Activated CD8-positive, alpha-beta memory T cell treated with anti-CD3 and anti-CD28 coated beads for 48 hours (primary cell): ENCODE results near the gene HTRA2.

ENCODE experiments used
- DNase-seq, 3 experiments: peaks; one replicate each; pipeline ENCODE4 v3.0.0-alpha.2; 2020; ENCODE audit warnings: low read depth in 2 of 3, low spot score in 2 of 3

The HTRA2 gene

DNA sequence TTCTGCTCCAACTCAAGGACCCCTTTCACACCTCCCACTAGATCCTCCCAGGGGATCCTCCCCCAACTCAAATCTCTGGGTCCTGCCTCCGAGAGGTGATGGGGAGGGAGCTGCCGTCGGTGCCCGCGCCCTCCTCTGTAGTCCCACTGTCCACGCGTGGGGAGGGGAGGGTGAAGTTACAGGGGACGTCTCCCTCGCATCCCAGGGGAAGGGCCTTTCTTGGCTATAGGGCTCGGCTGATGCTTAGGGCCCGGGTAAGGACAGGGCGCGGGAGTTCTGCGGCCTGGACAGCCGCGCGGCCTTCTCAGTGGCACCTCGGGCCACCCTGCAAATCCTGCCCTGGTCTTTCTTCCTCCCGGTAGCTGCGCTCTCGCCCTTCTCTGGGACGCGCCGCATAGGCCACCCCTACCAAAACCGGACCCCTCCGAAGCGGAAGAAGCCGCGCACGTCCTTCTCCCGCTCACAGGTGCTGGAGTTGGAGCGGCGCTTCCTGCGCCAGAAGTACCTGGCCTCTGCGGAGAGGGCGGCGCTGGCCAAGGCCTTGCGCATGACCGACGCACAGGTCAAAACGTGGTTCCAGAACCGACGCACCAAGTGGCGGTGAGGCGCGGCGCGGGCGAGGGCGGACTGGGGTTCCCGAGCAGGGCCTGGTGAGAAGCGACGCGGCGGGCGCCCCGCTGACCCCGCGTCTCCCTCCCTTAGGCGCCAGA, 14.3 kb upstream of the HTRA2 start:
- no peak for DNase-seq

DNA sequence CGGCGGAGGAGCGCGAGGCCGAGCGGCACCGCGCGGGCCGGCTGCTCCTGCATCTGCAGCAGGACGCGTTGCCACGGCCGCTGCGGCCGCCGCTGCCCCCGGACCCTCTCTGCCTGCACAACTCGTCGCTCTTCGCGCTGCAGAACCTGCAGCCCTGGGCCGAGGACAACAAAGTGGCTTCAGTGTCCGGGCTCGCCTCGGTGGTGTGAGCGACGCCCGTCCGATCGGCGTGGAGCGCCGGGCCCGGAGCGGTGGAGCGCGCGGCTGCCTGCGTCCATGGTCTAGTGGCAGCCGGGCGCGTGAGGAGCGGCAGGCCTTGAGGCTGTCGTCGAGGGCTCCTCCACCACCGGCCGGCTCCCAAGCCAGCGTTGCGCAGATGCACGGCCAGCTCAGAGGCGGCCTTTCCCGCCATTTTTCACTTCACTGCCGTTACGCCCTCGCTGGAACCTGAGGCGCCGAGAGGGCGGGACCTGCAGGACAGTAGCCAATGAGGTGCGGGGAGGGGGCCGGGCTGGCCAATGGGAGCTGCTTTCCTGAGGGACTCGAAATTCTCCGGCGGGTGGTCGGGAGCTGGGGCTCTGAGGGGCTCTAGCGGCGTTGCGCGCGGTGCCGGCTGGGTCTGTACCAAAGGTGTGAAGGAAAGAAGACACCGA, 13.6 kb upstream of the HTRA2 start:
- no peak for DNase-seq

DNA sequence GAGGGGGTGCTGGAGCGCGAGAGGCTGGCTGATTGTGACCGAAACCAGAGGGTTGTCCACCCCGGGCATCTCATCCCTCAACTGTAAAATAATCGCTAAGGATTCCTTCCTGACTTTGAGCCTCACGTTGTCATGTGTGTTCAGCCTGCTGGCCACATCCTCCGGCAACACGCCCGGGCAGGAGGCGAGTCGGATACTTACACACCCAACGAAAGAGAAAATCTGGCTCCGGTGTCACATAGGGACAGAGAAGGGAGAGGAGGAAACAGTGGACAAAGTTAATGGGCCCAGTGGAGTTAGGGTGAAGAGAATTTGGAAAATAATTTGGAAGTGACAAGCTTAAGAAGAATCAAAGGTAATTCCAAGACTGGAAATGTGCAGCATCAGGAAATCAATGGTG, 13.1 kb upstream of the HTRA2 start:
- no peak for DNase-seq

DNA sequence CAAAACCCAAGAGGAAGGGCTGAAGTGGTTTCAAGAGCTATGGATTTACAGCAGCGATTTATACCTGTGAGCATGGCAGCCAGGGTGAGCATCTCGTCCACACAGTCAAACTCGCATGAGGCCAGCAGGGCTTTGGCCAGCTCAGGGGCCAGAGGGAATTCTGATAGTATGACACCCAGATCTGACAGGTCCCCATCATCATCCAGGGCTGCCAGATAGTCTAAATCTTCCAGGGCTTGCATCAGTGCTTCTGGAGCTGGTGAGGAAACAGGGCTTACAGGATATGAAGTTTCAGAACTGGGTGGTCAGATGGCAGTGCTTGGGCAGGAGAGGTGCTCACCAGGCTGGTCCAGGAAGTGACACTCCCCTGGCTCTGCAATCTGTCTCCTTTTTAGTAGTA, 7.2 kb upstream of the HTRA2 start:
- DNase-seq, result no peak

DNA sequence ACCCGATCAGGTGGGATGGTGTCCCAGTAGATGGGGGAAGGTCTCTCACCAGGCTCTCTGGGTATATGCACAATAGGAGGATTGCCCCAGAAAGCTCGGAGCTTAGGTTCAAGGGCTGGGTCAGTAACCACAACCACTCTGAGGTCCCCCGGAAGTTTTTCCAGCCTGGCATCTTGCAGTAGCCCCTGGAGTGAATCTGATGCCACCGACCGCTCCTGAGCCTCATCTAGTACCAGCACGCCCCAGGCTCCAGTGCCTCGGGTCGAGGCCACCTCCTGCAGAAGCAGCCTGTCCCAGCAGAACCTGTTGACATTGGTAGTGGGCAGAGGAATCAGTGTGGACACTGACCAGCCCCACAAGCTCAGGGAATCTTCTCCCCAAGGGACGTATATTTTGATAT, 5.7 kb upstream of the HTRA2 start:
- no peak for DNase-seq

DNA sequence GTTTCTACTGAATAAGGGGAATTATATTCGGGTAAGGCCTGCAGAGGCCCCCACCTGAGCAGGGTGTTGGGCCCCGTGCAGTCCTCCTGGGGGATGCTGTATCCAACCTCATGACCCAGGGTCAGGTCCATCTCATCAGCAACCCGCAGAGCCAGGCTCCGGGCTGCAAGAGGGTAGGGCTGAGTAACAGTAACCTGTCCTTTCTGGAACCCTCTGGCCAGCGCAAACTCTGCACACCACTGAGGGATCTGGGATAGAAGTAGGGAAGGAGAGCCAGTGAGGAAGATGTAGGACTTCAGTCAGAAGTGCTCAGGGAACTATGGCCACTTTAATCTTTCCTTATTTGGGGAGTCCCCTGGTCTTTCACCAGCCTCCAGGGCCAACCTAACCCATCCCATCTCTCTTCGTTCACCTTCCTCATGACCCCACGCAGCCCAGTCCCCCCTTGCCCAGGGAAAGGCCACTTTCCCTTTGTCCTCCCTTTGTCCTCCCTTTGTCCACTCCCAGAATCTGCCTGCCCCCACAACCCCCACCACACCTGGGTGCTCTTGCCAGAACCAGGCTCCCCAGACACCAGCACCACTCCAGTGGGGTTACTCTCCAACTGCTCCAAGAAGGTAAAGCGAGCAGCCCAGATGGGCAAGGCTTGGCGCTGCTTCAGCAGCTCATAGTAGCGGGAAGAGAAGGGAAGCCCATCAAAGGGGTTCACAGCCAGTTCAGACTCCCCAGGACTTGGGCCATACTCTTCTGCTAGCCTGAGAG, 4.6 kb upstream of the HTRA2 start:
- no peak for DNase-seq

DNA sequence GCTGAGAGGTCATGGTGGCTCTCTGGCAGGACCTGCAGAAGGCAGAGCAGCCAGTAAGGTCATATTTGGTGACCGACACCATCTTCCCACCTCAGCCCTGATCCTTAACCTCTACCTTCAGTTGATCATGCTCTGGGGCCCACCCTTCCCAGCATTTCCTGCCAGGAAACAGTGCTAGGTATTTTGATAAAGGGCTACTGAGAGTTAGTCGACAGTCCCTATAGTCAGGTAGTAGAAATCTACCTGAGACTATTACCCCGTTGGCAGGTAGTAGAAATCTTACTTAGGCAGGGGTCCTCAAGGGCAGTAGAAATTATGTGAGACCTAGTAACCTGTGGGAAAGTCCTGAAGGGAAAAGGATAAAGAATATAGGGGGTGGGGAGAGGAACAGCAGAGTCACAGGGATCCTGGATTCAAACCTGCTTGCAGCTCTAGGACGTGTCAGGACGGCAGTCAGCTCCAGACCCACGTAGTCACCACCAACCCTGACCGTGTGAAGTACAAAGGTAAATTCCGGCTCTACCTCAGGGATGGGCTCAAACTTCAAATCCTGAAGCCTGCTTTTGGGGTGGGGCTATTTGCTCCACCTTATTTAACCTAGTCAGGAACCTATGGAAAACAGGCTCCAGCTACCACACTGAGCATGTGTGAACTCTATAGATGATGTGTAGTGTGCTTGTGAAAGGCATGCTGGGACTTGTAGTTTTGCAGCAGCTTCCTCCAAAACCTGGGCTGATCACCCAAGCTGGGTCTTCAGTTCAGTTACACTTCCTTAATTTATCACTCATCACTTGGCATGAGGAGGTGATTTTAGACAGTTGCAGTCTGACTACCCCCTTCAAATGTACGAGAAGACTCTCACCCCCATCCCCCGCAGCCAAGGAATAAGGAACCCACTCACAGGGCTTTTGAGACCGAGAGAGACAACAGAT, 3.8 kb upstream of the HTRA2 start, which contains the start of gene DQX1:
Gene DQX1, minus strand, starts transcription at position 515 of the 932 bp plus-strand sequence. Its CDS starts 502 bp downstream, at position 13.
- no peak for DNase-seq

DNA sequence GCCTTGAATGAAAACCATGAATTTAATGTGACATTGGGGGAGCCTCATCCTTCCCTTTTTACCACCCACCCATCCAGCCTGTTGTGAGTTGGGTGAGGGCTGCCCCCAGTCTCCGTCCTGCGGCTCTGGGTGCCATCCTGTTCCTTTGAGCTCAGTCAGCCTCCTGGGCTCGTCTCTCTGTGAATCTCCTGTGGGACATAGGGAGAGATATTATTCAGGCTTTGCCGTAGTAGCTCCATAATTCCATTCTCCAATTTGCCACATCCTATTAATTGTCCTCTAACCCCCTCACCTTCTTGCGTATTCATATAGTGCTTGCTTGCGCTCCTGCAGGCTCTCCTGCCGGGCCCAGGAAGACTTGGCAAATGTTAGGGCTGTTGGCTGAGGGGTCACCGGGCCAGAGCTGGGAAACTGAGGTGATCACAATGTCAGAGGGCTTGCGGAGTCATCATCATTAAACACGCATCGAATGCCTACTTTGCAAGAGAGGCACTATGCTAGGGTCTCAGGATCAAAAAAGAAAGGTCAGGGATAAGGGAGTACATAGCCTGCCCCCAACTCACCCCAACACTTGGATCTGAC, 3.0 kb upstream of the HTRA2 start:
- no peak for DNase-seq

DNA sequence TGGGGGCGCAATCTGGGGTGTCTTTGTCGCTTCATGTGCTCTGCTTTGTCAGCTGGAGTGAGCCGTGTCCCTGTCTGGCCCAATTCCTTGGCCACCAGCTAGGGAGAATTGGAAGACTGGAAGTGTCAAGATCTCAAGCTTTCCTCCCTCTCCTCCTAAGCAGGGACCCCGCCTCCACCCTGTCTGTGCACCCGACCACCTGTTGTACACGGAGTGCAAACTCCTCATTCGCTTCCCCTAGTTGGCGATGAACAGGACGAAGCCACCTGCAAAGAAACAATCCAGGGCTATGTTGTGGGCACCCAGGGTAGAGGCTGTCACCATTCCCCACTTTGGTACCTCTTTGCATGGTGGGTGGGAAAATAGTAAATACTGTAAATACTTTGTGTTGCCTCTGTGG, 2.0 kb upstream of the HTRA2 start:
- no peak for DNase-seq

DNA sequence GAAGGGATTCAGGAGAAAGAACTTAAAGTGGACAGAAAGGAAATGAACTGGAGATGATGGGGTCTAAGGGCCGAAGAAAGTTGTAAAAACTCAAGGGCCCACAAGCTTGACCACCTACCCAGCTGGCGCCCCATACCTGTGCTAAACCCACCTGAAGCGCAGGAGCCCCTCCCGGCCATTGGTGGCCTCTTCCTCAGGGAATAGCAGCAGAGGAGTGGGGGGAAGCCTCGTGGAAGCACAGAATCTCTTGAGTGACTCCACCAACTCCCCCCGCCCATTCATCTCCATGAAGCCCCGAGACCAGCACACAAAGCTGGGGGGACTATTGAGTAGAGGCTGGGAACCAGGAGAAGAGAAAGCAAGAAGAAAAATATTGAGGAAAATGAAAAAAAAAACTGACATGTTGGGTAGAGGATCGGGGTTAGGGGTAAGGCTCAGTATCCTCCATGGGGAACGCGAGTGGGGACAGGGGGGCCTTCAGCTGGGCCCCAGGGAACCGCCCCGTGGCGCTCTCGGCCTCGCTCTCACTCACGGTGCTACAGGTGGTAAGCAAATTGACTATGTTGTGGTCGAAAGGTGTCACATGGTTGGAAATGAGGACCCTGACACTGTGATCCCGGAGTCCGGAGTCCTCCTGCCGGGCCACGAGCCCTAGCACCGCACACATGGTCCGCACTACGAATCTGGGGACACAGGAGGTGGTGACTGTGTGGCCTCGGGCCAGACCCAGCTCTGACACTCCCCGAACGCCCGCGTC, 955 bp upstream of the HTRA2 start:
- DNase-seq, result no peak

DNA sequence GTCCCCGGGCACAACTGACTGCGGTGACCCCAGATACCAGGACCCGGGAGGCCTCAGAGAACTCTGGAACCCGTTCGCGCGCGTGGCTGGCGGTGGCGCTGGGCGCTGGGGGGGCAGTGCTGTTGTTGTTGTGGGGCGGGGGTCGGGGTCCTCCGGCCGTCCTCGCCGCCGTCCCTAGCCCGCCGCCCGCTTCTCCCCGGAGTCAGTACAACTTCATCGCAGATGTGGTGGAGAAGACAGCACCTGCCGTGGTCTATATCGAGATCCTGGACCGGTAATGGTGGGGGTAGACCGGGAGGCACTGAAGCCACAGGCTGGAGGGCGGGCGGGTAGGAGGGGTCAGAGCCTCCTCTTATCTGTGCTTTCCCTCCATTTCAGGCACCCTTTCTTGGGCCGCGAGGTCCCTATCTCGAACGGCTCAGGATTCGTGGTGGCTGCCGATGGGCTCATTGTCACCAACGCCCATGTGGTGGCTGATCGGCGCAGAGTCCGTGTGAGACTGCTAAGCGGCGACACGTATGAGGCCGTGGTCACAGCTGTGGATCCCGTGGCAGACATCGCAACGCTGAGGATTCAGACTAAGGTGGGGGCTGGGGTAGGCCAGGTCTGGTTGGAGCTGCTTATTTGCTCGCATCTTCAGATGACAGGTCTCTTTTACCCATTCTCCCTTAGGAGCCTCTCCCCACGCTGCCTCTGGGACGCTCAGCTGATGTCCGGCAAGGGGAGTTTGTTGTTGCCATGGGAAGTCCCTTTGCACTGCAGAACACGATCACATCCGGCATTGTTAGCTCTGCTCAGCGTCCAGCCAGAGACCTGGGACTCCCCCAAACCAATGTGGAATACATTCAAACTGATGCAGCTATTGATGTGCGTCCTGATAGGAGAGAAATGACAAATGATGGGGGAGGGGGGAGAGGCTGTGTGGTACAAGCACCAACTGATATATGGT, 780 bp downstream of the HTRA2 start:
- no peak for DNase-seq

DNA sequence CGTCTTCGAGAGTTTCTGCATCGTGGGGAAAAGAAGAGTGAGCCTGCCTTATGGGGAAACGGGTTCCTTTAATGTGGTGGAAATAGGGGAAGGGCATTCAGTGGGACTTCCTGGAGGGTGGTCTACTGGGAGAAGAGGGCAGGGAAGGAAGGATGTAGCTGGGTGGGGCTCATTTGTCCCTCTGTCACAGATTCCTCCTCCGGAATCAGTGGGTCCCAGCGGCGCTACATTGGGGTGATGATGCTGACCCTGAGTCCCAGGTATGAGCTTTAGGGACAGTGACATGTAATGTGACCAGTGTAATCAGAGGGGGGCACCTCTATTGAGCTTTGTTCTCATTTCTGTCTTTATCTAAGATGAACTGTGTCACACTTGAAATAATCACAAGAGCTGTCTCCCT, 1.9 kb downstream of the HTRA2 start:
- no peak for DNase-seq

DNA sequence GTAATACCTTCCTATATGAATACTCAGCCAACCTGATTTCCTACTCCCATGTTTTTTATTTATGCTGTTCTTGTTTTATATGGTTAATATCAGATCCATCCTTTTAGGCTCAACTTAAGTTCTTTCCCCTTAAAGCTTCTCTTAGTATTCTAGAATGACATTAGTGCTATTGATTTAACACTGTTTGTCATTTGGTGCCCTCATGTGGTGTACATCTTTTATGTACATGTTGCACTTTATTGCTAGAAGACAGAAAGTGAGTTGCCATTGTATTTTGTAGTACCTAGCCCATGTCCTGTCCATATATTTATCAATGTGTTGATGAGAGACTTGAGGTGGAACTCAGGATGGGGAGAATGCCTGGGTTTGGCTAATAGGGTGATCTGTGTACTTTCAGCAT, 2.5 kb downstream of the HTRA2 start:
- no peak for DNase-seq

DNA sequence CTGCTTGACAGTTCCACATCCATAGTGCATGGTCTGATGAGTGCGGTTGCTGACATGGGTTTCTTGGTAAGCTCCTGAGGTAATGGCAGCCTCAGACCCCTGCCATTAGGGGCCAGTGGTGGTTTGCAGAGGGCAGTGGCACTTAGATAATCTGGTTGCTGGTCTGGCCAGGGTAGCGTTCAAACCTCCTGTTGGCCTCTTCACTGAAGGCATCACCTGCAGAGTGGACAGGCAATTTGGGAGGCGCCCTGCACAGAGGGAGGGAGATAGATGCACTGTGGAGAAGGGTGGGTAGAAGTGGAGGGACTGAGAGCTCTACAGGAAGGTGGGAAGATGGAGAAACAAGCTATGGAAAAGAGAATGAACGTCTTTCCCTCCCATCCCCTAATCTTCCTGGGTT, 3.7 kb downstream of the HTRA2 start:
- DNase-seq, result no peak

DNA sequence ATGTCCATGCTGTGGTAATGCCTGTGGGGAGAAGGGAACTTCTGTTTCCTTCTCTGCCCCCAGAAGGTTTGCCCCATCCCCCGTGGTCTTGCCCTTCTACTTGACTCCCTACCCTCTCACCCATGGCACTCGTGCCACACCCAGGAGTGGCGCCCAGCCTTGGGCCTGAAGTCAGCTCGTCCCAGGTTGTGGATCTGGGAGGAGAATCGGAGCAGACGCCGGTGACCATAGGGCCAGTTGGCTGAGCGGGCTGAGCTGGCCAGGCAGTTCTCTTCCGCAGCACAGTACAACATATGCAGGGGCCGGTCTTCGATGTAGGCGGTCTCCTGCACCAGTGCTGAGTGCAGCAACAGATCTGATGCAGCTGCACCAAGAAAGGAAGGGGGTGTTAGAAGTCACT, 4.7 kb downstream of the HTRA2 start:
- DNase-seq, result no peak

DNA sequence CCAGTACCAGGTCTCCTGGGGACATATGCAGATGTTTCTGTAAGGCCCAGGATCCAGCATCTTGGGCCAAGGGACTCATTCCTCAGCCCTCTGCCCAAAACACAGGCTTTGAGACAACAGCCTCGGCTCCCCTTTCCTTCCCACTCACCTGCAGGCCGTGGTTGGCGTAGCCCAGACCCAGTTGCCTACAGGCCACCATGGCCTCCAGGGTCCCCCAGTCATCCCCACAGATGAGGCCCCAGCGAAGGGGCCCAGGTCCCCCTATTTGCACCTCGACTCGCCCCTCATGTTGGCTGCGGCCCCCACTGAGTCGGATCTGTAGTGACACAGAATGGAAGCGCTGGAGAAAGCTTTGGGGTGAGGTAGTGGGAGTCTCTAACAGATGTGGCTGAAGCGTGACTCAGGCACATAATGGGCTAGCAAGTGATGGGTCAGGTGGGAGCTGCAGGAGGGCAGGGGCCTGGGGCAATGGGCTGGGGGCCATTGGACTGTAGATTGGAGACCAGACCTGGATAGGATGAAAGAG, 5.8 kb downstream of the HTRA2 start:
- DNase-seq, result no peak

DNA sequence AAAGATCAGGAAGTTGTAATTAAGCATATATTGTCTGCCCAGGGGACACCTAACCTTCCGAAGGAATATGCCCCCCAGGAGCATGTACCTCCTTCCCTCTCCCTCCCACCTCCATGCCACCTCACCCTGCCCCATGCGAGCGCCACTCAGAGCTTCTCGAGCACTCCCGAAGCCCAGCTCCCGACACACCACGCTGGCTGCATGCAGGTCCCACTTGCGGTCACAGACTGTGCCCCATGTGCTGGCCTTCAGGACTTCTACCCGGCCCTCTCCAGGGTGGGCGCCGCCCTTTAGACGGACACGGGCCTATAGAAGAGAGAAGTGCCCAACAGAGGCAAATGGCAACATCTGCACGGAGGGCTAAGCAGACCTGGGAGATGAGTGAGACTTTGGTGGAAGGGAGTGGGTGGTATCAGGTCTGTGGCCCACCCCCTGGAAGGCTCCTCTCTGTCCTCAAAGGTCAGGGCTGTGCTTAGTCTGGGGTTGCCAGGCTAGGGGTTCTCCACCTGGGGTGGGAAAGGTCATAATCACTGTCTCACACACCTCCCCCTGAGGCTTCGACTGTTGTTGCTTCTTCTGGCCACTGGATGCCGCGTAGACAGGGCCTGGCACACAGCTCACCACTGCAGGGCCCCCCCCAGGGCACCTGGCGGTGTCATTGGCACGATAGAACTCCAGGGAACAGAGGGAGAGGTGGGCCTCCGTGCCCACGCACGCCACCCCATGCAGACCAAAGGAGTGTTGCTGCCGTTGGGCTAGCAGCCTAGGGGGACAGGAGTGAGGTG, 6.6 kb downstream of the HTRA2 start:
- DNase-seq, result no peak

DNA sequence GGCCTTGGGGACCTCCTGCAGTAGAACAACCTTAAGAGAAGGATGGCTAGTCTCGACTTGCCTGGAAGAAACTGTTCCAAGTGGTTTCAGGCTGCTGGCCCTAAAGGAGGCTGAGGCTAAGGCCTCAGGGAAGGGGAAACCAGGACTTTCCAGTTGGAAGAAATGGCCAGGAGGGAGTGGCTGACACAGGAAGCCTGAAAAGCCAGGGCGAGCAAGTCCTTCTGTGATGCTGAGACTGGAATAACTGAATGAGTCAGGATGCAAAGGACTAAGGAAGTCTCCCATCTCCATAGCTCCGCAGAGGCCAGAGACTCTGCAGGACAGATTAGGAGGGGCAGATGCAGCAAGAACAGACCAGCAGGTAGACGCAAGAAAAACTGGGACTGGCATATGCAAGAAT, 7.4 kb downstream of the HTRA2 start:
- DNase-seq, result no peak
